B cell (primary cell): Measurements from ENCODE around the gene TMEM119. TPM values are rescaled to one million over a fixed set of nuclear protein-coding genes. Genes with fewer than 3 reads are reported as not detected.

Experiments used
- ATAC-seq: fragments of 200-7000 bp; cut with Tn5 transposase; one replicate; pipeline ENCODE4 v1.10.0; 2021; ENCODE audit warnings: low read depth, mild to moderate bottlenecking, moderate number of reproducible peaks, moderate library complexity
- CTCF ChIA-PET: fragments of 350-600 bp; sonication (Branson Sonifier 250); formaldehyde crosslinking; loops from one replicate; lab custom pipeline; 2021; ENCODE audit warnings: antibody characterized with exemption, inconsistent platforms; lab: Charles Lee
- POLR2A ChIA-PET: fragments of 350-600 bp; sonication (Branson Sonifier 250); formaldehyde crosslinking; loops from one replicate; lab custom pipeline; 2021; ENCODE audit warnings: antibody characterized with exemption; lab: Charles Lee
- DNase-seq: peaks from one replicate; pipeline ENCODE4 v3.0.0; 2013
- H2AFZ ChIP-seq: 2 replicates; pipeline ENCODE4 v1.6.1; 2012; ENCODE audit warnings: mild to moderate bottlenecking, low read depth, low read length; ENCODE audit not compliant: insufficient read depth, poor library complexity, severe bottlenecking
- H3K27ac ChIP-seq, 2 donors: 1 replicate in 1 of 2; 2 replicates in 1 of 2; pipeline ENCODE4 v1.5.1; 2012 to 2013; ENCODE audit warnings: low read length in 2 of 2, mild to moderate bottlenecking in 2 of 2, moderate library complexity in 1 of 2
- H3K27me3 ChIP-seq, 4 experiments: fragments of 200-600 bp in 1 of 4; sonication (generic) in 1 of 4; replicated peaks in 1 of 4; 1 replicate in 2 of 4; 2 replicates in 2 of 4; pipeline versions ENCODE4 v1.6.1 to v1.7.0; 2013 to 2016; ENCODE audit warnings: low read length in 3 of 4, mild to moderate bottlenecking in 2 of 4, mixed read lengths in 1 of 4, moderate library complexity in 1 of 4; ENCODE audit not compliant: insufficient read depth in 4 of 4, control insufficient read depth in 3 of 4; ENCODE audit errors: control extremely low read depth in 1 of 4
- H3K36me3 ChIP-seq, 2 experiments: replicated peaks in 1 of 2; 1 replicate in 1 of 2; 2 replicates in 1 of 2; pipeline versions ENCODE4 v1.6.1 to v1.7.1; 2013; ENCODE audit warnings: low read length in 1 of 2; ENCODE audit not compliant: insufficient read depth in 2 of 2, control insufficient read depth in 1 of 2; ENCODE audit errors: control extremely low read depth in 1 of 2, extremely low read depth in 1 of 2
- H3K4me1 ChIP-seq, 2 donors: fragments of 200-600 bp in 1 of 2; sonication (generic) in 1 of 2; 1 replicate in 1 of 2; 2 replicates in 1 of 2; pipeline versions ENCODE4 v1.5.1 to v1.6.1; 2013 to 2017; ENCODE audit warnings: low read length in 2 of 2; ENCODE audit not compliant: control insufficient read depth in 2 of 2, insufficient read depth in 2 of 2
- H3K4me2 ChIP-seq: replicated peaks from 2 replicates; pipeline ENCODE3; 2012; ENCODE audit warnings: mild to moderate bottlenecking, low read depth, low read length; ENCODE audit not compliant: poor library complexity, severe bottlenecking
- H3K4me3 ChIP-seq, 5 experiments: fragments of 200-600 bp in 1 of 5; sonication (generic) in 1 of 5; 1 replicate in 3 of 5; 2 replicates in 2 of 5; pipeline versions ENCODE4 v1.5.1 to v1.7.0; 2011 to 2016; ENCODE audit warnings: low read length in 4 of 5, mild to moderate bottlenecking in 4 of 5, low read depth in 2 of 5, control low read depth in 1 of 5, moderate library complexity in 1 of 5; ENCODE audit not compliant: insufficient read depth in 1 of 5; ENCODE audit errors: control extremely low read depth in 1 of 5, extremely low read depth in 1 of 5
- H3K79me2 ChIP-seq: fragments of 200-600 bp; sonication (generic); one replicate; pipeline ENCODE4 v1.6.0; 2016; ENCODE audit warnings: low read length; ENCODE audit not compliant: control insufficient read depth, insufficient read depth
- H3K9ac ChIP-seq: fragments of 200-600 bp; sonication (generic); 2 replicates; pipeline ENCODE4 v1.6.1; 2017; ENCODE audit warnings: mild to moderate bottlenecking, low read length, moderate library complexity
- H3K9me3 ChIP-seq, 3 donors: one replicate each; pipeline versions ENCODE4 v1.6.1 to v1.7.1; 2013; ENCODE audit warnings: low read length in 2 of 3; ENCODE audit not compliant: control insufficient read depth in 2 of 3, insufficient read depth in 1 of 3; ENCODE audit errors: control extremely low read depth in 1 of 3
- H4K20me1 ChIP-seq: 2 replicates; pipeline ENCODE4 v1.6.0; 2012; ENCODE audit warnings: mild to moderate bottlenecking, low read length; ENCODE audit not compliant: insufficient read depth, control insufficient read depth, poor library complexity, severe bottlenecking
- H3K27ac Mint-ChIP-seq: one replicate; pipeline ENCODE4 v1.8.0; 2021; ENCODE audit warnings: mixed read lengths
- H3K27me3 Mint-ChIP-seq: one replicate; pipeline ENCODE4 v1.8.0; 2021; ENCODE audit warnings: mixed read lengths
- H3K4me1 Mint-ChIP-seq: one replicate; pipeline ENCODE4 v1.8.0; 2021; ENCODE audit warnings: mixed read lengths
- H3K4me3 Mint-ChIP-seq: one replicate; pipeline ENCODE4 v1.8.0; 2021; ENCODE audit warnings: mixed read lengths
- H3K9me3 Mint-ChIP-seq: one replicate; pipeline ENCODE4 v1.8.0; 2022; ENCODE audit warnings: mixed read lengths; ENCODE audit not compliant: insufficient read depth
- CTCF ChIP-seq: fragments of 200-600 bp; IDR thresholded peaks from one replicate; pipeline ENCODE4 v1.8.0; 2022; ENCODE audit warnings: antibody characterized with exemption, mild to moderate bottlenecking
- EZH2 ChIP-seq: IDR thresholded peaks from 2 replicates; pipeline ENCODE4 v1.6.1; 2012; ENCODE audit warnings: borderline replicate concordance, low read depth, mild to moderate bottlenecking, moderate library complexity, low read length; ENCODE audit not compliant: insufficient read depth, poor library complexity, severe bottlenecking
- WGBS: methylation state at CpG from one replicate; pipeline ENCODE4 v1.1.5; 2013; ENCODE audit warnings: missing lambda C conversion rate; ENCODE audit not compliant: insufficient coverage; 5-methylcytosine and 5-hydroxymethylcytosine counted together
- intact Hi-C: fragments of 100-400 bp; cut with micrococcal nuclease; formaldehyde crosslinking; loops from one replicate; pipeline ENCODE4 v1.10.0; 2022
- polyA plus RNA-seq: library from polyadenylated mRNA; depleted of rRNA; stranded (reverse); fragments of >200 nt; gene quantifications from 2 replicates; pipeline ENCODE4 v1.2.3, GENCODE V29; 2012
- total RNA-seq, 2 donors: library from RNA; stranded (reverse); fragments of 120-200 nt in 1 of 2; gene quantifications; 1 replicate in 1 of 2; 2 replicates in 1 of 2; pipeline versions ENCODE4 v1.2.3 to v1.2.4, GENCODE V29; 2013 to 2022

The TMEM119 gene
- total and polyA plus RNA-seq, 2 donors (not counting 1 experiment from before 2014, with no cell fraction given): 0.25 TPM; not detected in 1

GRCh38 chr12:108598553-108599250 lies 818 bp upstream of the TMEM119 start:
- intact Hi-C loops: no loop called here
- Histone ChIP-seq H3K36me3 (no peaks in the 10 kb centered on the region), H4K20me1 (no peaks in the 10 kb centered on the region), H3K9me3 (no peaks in the 10 kb centered on the region), H3K27ac (no peak overlapping the region), H2AFZ (no peak overlapping the region), H3K4me1 (no peaks in the 10 kb centered on the region), H3K9ac (no peak overlapping the region), H3K4me2 (no peak overlapping the region), H3K27me3 (no peaks in the 10 kb centered on the region), H3K4me3 (no peak overlapping the region), H3K79me2 (no peaks in the 10 kb centered on the region)
- Mint-ChIP-seq H3K9me3 (no peaks in the 10 kb centered on the region), H3K27ac (no peak overlapping the region), H3K4me1 (no peaks in the 10 kb centered on the region), H3K27me3 (no peaks in the 10 kb centered on the region), H3K4me3 (no peak overlapping the region)
- TF ChIP-seq CTCF: no peak
- no peak for TF ChIP-seq EZH2
- WGBS: 93% methylated on average over 11 of the region's 11 CpGs
- ATAC-seq (no peak), DNase-seq (no peak)
- CTCF ChIA-PET: interaction anchor here (1.5 kb wide), 1 partner anchor 19 kb away, joined by 5 read pairs; no protein-coding TSS in a partner anchor
- POLR2A ChIA-PET: interaction anchor here (0.6 kb wide), 1 partner anchor 10 kb away, joined by 4 read pairs; no protein-coding TSS in a partner anchor

GRCh38 chr12:108596854-108597558 lies 878 bp downstream of the TMEM119 start:
- Mint-ChIP-seq H3K9me3 (no peaks in the 10 kb centered on the region), H3K27me3 (no peaks in the 10 kb centered on the region), H3K27ac (no peak overlapping the region), H3K4me3 (no peak overlapping the region), H3K4me1 (no peaks in the 10 kb centered on the region)
- Histone ChIP-seq H3K79me2 (no peaks in the 10 kb centered on the region), H4K20me1 (no peaks in the 10 kb centered on the region), H3K4me1 (no peaks in the 10 kb centered on the region), H3K9ac (no peak overlapping the region), H3K4me2 (no peak overlapping the region), H3K4me3 (no peak overlapping the region), H3K27me3 (no peaks in the 10 kb centered on the region), H3K27ac (no peak overlapping the region), H3K36me3 (no peaks in the 10 kb centered on the region), H3K9me3 (no peaks in the 10 kb centered on the region), H2AFZ (no peak overlapping the region)
- no peak for DNase-seq
- WGBS: 94% methylated on average over 6 of the region's 10 CpGs
- CTCF ChIA-PET: no interaction called here
- POLR2A ChIA-PET: interaction anchor here (0.6 kb wide), 1 partner anchor 137 kb away, joined by 4 read pairs; no protein-coding TSS in a partner anchor
- no peak for TF ChIP-seq EZH2
- TF ChIP-seq CTCF: no peak
- ATAC-seq: no peak
- intact Hi-C loops: no loop called here
